ENCODE results near the gene UPB1.

The UPB1 gene

GRCh38 chr22:24503843-24504338 lies 8.8 kb downstream of the UPB1 start:
- DNase-seq (ENCODE audit: low read depth in 1 of 2, low spot score in 1 of 2), result no peak

DNA sequence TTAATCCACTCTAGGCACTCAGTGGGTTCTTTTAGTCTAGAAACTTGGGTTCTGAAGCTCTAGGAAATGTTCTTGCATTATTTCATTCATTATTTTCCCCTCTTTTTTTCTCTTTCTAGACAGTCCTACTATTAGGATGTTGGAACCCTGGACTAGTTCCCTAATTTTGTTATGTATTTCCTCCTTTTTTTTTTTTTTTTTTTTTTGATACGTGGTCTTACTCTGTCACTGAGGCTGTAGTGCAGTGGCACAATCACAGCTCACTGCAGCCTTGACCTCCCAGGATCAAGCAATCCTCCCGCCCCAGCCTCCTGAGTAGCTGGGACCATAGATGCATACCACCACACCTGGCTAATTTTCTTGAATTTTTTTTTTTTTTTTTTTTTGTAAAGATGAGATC lies 9.4 kb downstream of the UPB1 start:
- DNase-seq (ENCODE audit: low read depth in 1 of 2, low spot score in 1 of 2), result no peak

DNA sequence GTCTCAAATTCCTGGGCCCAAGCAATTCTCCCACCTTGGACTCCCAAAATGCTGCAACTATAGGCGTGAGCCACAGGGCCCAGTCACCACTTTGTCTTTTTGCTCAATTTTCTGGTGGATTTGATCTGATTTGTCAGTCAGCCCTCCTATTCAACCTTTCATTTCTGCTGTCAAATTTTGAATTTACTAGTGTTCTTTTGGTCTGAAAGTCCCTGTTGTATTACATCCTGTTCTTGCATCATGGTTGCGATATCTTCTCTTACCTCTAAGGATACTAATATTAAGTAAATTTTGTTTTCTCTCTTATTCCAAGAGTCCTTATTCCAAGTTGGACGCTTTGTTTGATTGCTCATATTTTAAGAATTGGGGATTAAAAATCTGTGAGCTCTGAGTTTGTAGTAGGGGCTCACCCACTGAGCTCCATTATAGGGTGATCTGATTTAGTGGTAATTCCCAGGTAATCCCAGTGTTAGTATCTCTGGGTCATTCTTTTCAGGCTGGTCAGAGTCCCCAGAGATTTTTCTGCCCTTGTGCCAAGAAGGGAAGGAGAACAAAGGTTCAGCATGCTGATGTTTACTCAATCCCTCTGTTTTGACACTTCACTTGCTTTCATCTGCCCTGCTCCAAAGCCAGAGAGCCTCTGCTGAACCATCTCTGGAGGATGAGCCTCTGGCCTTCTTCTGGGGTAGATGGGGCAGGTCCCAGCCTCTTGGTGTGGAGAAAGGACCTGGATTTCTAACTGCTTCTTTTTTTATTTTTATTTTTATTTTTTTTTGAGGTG lies 10.0 kb downstream of the UPB1 start:
- no peak for DNase-seq (ENCODE audit: low read depth in 1 of 2, low spot score in 1 of 2)

GRCh38 chr22:24506802-24507438 lies 11.8 kb downstream of the UPB1 start:
- no peak for DNase-seq (ENCODE audit: low read depth in 1 of 2, low spot score in 1 of 2)

DNA sequence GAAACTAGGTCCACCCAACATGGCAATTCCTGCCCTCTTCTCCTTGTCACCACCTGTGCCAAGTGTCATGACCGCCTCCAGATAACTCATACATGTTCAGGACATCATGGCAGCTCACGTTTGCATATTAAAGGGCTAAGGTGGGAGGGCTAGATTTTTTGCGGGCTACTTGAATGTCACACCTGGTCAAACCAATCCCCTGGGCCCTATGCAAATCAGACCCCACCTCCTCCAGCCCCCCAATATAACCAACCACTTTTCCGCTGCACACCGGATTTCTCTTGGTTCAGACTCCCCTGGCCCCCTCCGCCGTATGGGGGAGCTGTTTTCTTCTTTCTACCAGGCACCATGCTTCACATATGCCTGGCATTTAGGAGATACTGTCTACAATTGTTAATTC lies 12.6 kb downstream of the UPB1 start:
- no peak for DNase-seq (ENCODE audit: low read depth in 1 of 2, low spot score in 1 of 2)

- DNase-seq (ENCODE audit: low read depth in 1 of 2, low spot score in 1 of 2), result no peak
Observed at GRCh38 chr22:24510637-24511625, 15.8 kb downstream of the UPB1 start.

- DNase-seq (ENCODE audit: low read depth in 1 of 2, low spot score in 1 of 2), result no peak
Observed at GRCh38 chr22:24512043-24512442, 16.9 kb downstream of the UPB1 start.

DNA sequence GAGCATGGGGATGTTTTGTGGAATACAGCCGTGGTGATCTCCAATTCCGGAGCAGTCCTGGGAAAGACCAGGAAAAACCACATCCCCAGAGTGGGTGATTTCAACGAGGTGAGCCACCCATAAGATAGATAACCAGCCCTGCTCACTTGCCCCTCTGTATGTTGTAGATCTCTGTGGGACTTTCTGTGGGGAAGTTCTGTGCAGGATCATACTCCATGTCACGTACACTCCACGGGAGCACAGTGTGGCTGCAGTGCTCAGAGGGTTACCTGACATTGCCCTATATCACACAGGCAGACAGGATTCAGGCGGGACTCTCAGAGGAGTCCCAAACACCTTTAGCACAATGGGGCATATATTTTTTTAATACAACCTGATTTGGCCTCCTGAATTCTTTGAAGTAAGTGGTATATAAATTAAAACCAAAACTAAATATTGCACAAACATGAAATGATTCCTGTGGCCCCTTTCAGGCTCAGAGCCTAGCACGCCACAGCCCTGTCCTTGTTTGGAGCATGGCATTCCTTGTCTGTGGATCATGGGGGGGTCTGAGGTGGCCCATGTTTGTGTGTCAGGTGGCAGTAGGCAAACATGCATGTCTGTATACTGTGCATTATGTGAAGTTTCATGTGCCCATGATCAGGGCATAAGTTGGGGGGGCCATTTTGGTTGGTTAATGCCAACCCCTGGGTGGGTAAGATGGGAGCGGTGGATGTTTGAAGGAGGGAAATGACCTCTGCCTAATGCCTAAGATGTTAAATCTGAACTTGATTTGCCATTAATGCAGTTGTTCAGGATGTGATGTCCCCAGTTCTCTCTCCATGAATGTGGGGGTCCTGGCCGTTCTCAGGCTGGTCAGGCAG lies 18.5 kb downstream of the UPB1 start:
- no peak for DNase-seq (ENCODE audit: low read depth in 1 of 2, low spot score in 1 of 2)

DNA sequence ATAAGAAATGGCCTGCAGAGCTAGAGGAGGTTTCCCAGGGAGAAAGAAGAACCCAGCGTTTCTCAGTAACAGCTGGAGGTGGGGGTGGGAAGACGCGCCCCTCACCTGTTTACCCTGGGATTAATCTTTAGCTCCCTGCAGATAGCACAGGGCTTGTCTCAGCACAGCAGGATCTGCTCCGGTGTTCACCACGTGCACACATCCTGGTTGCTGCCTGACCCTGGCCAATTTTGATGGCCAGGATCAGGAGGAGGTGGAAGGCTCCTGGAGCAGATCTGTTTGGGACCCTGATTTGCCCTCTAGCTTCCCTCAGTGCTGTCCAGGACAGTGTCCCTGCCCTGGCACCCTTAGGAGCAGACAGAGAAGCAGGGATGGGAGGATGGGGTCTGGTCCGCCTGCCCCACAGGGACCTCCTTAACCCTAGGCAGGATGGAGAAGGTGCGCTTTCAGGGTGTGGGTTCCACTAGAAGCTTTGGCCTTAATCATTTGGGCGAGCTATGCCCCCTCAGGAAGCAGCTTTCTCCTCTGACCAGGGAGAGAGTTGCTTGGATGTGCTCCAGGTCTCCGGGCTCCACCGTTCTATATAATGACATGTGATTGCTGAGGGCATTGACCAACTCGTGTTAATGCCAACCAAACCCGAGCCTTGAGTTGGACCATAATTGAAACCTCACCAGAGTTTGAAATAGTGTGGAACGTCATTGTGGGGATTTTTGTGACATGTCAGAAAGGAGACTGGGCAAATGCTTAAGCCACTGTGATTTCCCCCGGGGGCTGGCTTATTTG lies 19.3 kb downstream of the UPB1 start:
- DNase-seq (ENCODE audit: low read depth in 1 of 2, low spot score in 1 of 2), result no peak

- no peak for DNase-seq (ENCODE audit: low read depth in 1 of 2, low spot score in 1 of 2)
Observed at GRCh38 chr22:24515027-24515338, 19.9 kb downstream of the UPB1 start.

DNA sequence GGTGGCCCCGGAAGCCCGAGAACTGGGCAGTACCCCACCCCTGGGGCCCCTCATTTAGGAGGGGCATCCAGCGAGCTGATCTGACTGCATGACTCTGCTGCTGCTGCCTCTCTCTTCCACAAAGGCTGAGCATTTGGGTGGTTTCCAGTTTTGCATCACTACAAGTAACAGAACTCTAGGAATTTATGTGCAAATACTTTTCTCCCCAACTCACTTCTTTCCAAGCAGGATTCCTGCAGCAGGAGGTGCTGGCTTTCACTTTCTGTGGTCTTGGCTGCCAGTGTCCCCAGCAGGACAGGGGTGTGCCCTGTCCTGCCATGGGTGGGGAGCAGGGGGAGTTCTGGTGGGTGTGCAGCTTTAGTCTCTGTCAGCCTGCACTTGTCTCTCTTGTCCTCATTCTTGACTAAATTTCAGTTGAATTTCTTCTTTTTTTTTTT lies 21.2 kb downstream of the UPB1 start:
- DNase-seq (ENCODE audit: low read depth in 1 of 2, low spot score in 1 of 2), result no peak

DNA sequence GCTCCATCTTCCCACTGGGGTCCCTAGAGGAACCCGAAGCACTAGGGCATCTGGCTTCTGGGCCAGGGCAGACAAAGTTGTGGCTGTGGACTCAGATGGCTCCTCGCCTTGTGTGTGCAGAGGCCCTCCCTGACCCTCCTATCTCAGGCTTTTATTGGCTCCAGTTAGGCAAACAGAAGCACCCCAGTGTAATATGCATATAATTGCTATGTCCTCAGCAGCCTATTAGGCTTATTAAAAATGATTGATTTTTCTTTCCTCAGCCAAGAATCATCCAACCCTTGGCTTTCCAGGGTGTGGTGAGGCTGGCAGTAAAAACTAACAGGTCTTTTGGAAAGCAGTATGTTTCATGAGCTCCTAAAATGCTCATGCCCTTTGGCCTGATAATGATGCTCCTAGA lies 22.3 kb downstream of the UPB1 start:
- no peak for DNase-seq (ENCODE audit: low read depth in 1 of 2, low spot score in 1 of 2)

- no peak for DNase-seq (ENCODE audit: low read depth in 1 of 2, low spot score in 1 of 2)
Observed at GRCh38 chr22:24518228-24518627, 23.1 kb downstream of the UPB1 start.

DNA sequence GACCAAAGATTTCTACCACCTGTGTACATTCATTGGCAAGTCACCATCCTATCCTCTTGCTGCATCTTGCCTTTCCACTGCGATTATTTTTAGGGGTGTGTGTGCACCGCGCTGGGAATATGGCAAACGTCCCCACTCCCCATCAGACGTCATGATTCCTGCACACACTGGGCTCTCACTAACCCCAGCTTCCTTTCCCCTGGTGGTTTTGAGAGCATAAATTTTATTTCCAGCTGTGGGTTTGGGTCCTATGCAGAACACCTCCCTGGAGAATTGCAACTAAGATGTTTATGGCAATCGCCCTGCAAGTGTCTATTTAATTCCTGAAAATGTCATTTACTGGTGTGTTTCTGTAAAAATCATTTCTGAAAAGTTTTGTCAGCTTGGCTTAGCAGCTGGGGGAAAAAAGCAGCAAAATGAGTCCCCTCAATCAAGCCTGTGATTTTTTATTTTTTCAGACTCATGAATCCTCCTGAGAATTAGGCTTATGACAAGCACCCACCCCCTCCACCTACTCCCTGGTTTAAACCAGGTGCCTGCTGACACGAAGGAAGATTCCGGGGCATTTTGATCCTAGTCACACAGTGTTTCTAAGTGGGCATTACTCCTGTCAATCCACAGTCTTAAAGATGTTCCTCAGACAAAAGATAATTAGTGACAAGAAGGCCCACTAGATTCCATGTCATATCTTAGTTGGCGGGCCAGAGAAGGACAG lies 23.8 kb downstream of the UPB1 start:
- no peak for DNase-seq (ENCODE audit: low read depth in 1 of 2, low spot score in 1 of 2)

- DNase-seq (ENCODE audit: low read depth in 1 of 2, low spot score in 1 of 2), result no peak
Observed at GRCh38 chr22:24519496-24519895, 24.4 kb downstream of the UPB1 start.

DNA sequence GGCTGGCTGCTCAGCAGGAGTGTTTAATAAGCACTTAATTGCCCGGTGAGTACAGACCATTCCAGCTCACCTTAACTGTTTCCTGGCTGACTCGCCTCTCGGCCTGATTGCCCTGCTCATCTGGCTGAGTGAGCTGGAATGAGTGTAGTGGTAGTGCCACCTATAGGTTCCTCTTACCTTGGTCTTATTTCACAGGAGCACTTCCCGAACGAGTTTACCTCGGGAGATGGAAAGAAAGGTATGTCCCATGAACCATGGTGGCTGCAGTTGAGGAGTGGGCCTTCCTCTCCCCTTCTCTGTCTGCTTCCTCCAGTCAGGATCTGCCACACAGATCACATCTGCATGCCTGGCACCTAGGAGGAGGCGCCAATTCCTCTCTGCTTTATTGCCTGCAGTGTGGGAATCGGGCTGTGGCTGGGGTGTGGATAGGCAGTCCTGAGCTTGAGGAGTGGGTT lies 26.7 kb downstream of the UPB1 start:
- DNase-seq (ENCODE audit: low read depth in 1 of 2, low spot score in 1 of 2), result no peak

- DNase-seq (ENCODE audit: low read depth in 1 of 2, low spot score in 1 of 2), result no peak
Observed at GRCh38 chr22:24523873-24524272, 28.7 kb downstream of the UPB1 start.

DNA sequence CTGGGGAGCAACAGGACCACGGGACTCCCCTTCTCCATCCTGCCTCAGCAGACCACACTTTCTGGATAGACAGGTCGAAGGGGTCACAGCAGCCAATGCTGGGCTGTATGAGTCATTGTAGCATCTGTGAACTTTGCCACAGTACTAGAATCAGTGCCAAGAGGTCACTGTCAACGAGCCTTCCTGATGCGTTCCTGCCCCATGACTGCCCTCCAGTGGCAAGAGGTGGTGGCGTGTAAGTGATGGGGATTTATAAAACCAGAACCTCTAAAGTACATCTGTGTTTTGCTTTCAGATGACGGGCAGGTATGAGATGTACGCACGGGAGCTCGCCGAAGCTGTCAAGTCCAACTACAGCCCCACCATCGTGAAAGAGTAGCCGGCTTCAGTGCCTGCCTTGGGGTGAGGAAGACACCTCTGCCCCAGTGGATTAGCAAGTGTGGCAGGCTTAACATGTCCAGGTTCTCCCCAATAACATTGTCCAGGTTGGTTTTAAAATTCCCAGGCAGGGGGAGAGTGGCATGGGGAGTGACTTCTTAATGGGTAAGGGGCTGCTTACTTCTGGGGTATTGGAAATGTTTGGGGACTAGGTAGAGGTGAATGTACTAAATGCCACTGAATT lies 30.4 kb downstream of the UPB1 start:
- DNase-seq (ENCODE audit: low read depth in 1 of 2, low spot score in 1 of 2), result peak; percentile 63 to 64

GRCh38 chr22:24526191-24526590 lies 31.1 kb downstream of the UPB1 start:
- DNase-seq (ENCODE audit: low read depth in 1 of 2, low spot score in 1 of 2), result no peak
